Mesenchymal stem cell (in vitro differentiated cells and primary cell): Measurements from ENCODE around the gene SEZ6L2.

ENCODE experiments used
- DNase-seq: peaks from one replicate; pipeline ENCODE4 v3.0.0-alpha.2; 2013
- H2AFZ ChIP-seq: one replicate; pipeline ENCODE4 v1.6.1; 2013; ENCODE audit warnings: low read depth, mild to moderate bottlenecking, control low read depth, inconsistent platforms, low read length, moderate library complexity
- H2AK5ac ChIP-seq: 2 replicates; pipeline ENCODE4 v1.6.1; 2013; ENCODE audit warnings: low read length, moderate library complexity, mild to moderate bottlenecking, inconsistent platforms; ENCODE audit not compliant: severe bottlenecking
- H2BK120ac ChIP-seq: one replicate; pipeline ENCODE4 v1.6.1; 2013; ENCODE audit warnings: low read depth, mild to moderate bottlenecking, inconsistent platforms, low read length, moderate library complexity
- H2BK12ac ChIP-seq, 2 experiments: one replicate each; pipeline ENCODE4 v1.6.1; 2013; ENCODE audit warnings: inconsistent platforms in 2 of 2, low read length in 2 of 2, mild to moderate bottlenecking in 2 of 2, moderate library complexity in 2 of 2, control low read depth in 1 of 2
- H2BK15ac ChIP-seq: one replicate; pipeline ENCODE4 v1.6.1; 2013; ENCODE audit warnings: mild to moderate bottlenecking, low read depth, inconsistent platforms; ENCODE audit not compliant: poor library complexity, severe bottlenecking
- H2BK5ac ChIP-seq: 2 replicates; pipeline ENCODE4 v1.6.1; 2013; ENCODE audit warnings: low read depth, mild to moderate bottlenecking, low read length, control low read depth, inconsistent platforms; ENCODE audit not compliant: poor library complexity, severe bottlenecking
- H3K14ac ChIP-seq, 2 experiments: one replicate each; pipeline ENCODE4 v1.6.1; 2013; ENCODE audit warnings: inconsistent platforms in 2 of 2, low read length in 2 of 2, control low read depth in 1 of 2, mild to moderate bottlenecking in 1 of 2, moderate library complexity in 1 of 2
- H3K18ac ChIP-seq, 2 experiments: one replicate each; pipeline ENCODE4 v1.6.1; 2013; ENCODE audit warnings: inconsistent platforms in 2 of 2, low read length in 2 of 2, control low read depth in 1 of 2, low read depth in 1 of 2, mild to moderate bottlenecking in 1 of 2
- H3K23ac ChIP-seq, 2 experiments: one replicate each; pipeline ENCODE4 v1.6.1; 2013; ENCODE audit warnings: inconsistent platforms in 2 of 2, low read length in 2 of 2, mild to moderate bottlenecking in 2 of 2, moderate library complexity in 2 of 2, control low read depth in 1 of 2
- H3K27ac ChIP-seq: 2 replicates; pipeline ENCODE4 v1.5.1; 2013; ENCODE audit warnings: mild to moderate bottlenecking, moderate library complexity, low read length, control low read depth, inconsistent platforms; ENCODE audit not compliant: poor library complexity, severe bottlenecking
- H3K27me3 ChIP-seq, 2 experiments: 2 replicates each; pipeline versions ENCODE4 v1.6.1 to v1.7.0; 2013; ENCODE audit warnings: low read length in 2 of 2, mild to moderate bottlenecking in 2 of 2, moderate library complexity in 2 of 2, control low read depth in 1 of 2, inconsistent platforms in 1 of 2; ENCODE audit not compliant: control insufficient read depth in 1 of 2, insufficient read depth in 1 of 2
- H3K36me3 ChIP-seq, 2 experiments: 2 replicates each; pipeline versions ENCODE4 v1.6.1 to v1.7.0; 2013; ENCODE audit warnings: low read length in 2 of 2, control low read depth in 1 of 2, inconsistent platforms in 1 of 2, low read depth in 1 of 2, mild to moderate bottlenecking in 1 of 2; ENCODE audit not compliant: insufficient read depth in 2 of 2, control insufficient read depth in 1 of 2
- H3K4ac ChIP-seq, 2 experiments: one replicate each; pipeline ENCODE4 v1.6.1; 2013; ENCODE audit warnings: inconsistent platforms in 2 of 2, low read length in 2 of 2, mild to moderate bottlenecking in 2 of 2, moderate library complexity in 2 of 2, control low read depth in 1 of 2, low read depth in 1 of 2
- H3K4me1 ChIP-seq: 2 replicates; pipeline ENCODE4 v1.6.1; 2013; ENCODE audit warnings: low read depth, low read length, control low read depth; ENCODE audit not compliant: control insufficient read depth, insufficient read depth
- H3K4me2 ChIP-seq: 2 replicates; pipeline ENCODE4 v1.6.1; 2013; ENCODE audit warnings: low read length, mild to moderate bottlenecking, inconsistent platforms; ENCODE audit not compliant: poor library complexity, severe bottlenecking
- H3K4me3 ChIP-seq, 2 experiments: 2 replicates each; pipeline versions ENCODE4 v1.5.1 to v1.7.0; 2013; ENCODE audit warnings: low read length in 2 of 2, mild to moderate bottlenecking in 2 of 2, control low read depth in 1 of 2, low read depth in 1 of 2; ENCODE audit not compliant: insufficient read depth in 1 of 2
- H3K79me1 ChIP-seq: replicated peaks from 2 replicates; pipeline ENCODE4 v1.6.1; 2013; ENCODE audit warnings: mild to moderate bottlenecking, control low read depth, low read length, inconsistent platforms; ENCODE audit not compliant: poor library complexity, severe bottlenecking
- H3K9ac ChIP-seq: 2 replicates; pipeline ENCODE4 v1.7.0; 2013; ENCODE audit warnings: mild to moderate bottlenecking, low read length, moderate library complexity
- H3K9me3 ChIP-seq: 2 replicates; pipeline ENCODE4 v1.7.0; 2013; ENCODE audit warnings: mild to moderate bottlenecking, low read length; ENCODE audit not compliant: control insufficient read depth
- H4K8ac ChIP-seq: one replicate; pipeline ENCODE4 v1.6.1; 2013; ENCODE audit warnings: inconsistent platforms, mild to moderate bottlenecking, low read length, moderate library complexity
- H4K91ac ChIP-seq: one replicate; pipeline ENCODE4 v1.6.1; 2013; ENCODE audit warnings: mild to moderate bottlenecking, low read length, inconsistent platforms
- WGBS: methylation state at CpG from one replicate; pipeline ENCODE4 v1.1.7; 2013; ENCODE audit warnings: mixed read lengths; 5-methylcytosine and 5-hydroxymethylcytosine counted together

Gene SEZ6L2

DNA sequence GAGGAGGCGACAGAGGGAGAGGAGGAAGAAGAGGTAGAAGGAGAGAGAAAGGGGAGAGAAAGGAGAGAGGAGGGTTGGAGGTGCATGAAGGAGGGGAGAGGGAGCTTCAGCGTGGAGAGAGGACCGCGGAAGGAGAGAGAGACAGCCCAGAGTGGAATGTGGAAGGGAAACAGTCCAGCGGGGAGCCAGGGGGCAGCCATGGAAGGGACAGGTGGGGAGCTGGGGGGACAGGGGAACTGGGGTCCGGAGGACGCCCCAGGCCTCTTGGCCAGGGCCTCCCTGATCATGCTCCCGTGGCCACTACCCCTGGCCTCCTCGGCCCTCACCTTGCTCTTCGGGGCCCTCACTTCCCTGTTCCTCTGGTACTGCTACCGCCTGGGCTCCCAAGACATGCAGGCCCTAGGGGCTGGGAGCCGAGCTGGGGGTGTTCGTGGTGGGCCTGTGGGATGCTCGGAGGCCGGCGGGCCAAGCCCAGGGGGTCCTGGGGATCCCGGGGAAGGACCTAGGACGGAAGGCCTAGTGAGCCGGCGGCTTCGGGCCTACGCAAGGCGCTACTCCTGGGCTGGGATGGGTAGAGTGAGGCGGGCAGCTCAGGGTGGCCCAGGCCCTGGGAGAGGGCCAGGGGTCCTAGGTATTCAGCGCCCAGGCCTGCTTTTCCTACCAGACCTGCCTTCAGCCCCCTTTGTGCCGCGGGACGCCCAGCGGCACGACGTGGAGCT, 1.7 kb upstream of the SEZ6L2 start:
- no peak overlapping the region for H2BK120ac ChIP-seq
- peak overlapping the region; percentile 65 to 83 for H3K4me3 ChIP-seq

GRCh38 chr16:29900102-29900887, 945 bp upstream of the SEZ6L2 start, which contains the start of gene ASPHD1:
ASPHD1 (plus strand) TSS chr16:29900488; CDS start chr16:29900972, 484 bp downstream.
- WGBS, result 1% methylated on average over 44 of the region's 67 CpGs
- Histone ChIP-seq H3K4me3 (peak within 1 kb of the TSS; percentile 65 to 83), H2BK15ac (peak within 1 kb of the TSS; percentile 73), H4K8ac (peak within 1 kb of the TSS; percentile 75), H2AK5ac (peak within 1 kb of the TSS; percentile 95), H2BK5ac (peak within 1 kb of the TSS; percentile 73), H3K4me1 (peaks cover 35% of the 10 kb centered on the region), H3K27ac (peak within 1 kb of the TSS; percentile 92), H2BK120ac (no peak within 1 kb of the TSS), H3K4ac (peak within 1 kb of the TSS in 1 of 2 experiments; percentile 26), H3K9me3 (no peaks in the 10 kb centered on the region), H3K27me3 (peaks cover 0 to 32% of the 10 kb centered on the region in 2 experiments), H3K14ac (peak within 1 kb of the TSS in 1 of 2 experiments; percentile 11), H3K79me1 (peaks cover 26% of the 10 kb centered on the region), H3K23ac (no peak within 1 kb of the TSS), H4K91ac (no peak within 1 kb of the TSS), H3K36me3 (peaks cover 0 to 27% of the 10 kb centered on the region in 2 experiments), H3K4me2 (peak within 1 kb of the TSS; percentile 96), H3K9ac (peak within 1 kb of the TSS; percentile 75), H2BK12ac (no peak within 1 kb of the TSS), H3K18ac (peak within 1 kb of the TSS in 1 of 2 experiments; percentile 29), H2AFZ (peak within 1 kb of the TSS; percentile 15)
- peak; percentile 90 for DNase-seq

More for the DNA sequence above, 1.7 kb upstream of the SEZ6L2 start:
- Histone ChIP-seq H3K4me1 (peaks cover 35% of the 10 kb centered on the region), H3K4ac (no peak overlapping the region), H3K4me2 (peak overlapping the region; percentile 96), H2BK15ac (no peak overlapping the region), H2AK5ac (peak overlapping the region; percentile 95), H3K9ac (peak overlapping the region; percentile 75), H3K9me3 (no peaks in the 10 kb centered on the region), H3K18ac (peak overlapping the region in 1 of 2 experiments; percentile 29), H3K14ac (peak overlapping the region in 1 of 2 experiments; percentile 11), H3K79me1 (peaks cover 27% of the 10 kb centered on the region), H3K36me3 (peaks cover 0 to 26% of the 10 kb centered on the region in 2 experiments), H4K91ac (no peak overlapping the region), H2BK5ac (peak overlapping the region; percentile 35), H4K8ac (peak overlapping the region; percentile 75), H2BK12ac (no peak overlapping the region), H3K27me3 (peaks cover 0 to 25% of the 10 kb centered on the region in 2 experiments), H3K27ac (peak overlapping the region; percentile 92), H3K23ac (no peak overlapping the region), H2AFZ (peak overlapping the region; percentile 15)
- 48% methylated on average over 22 of the region's 31 CpGs for WGBS
- no peak for DNase-seq

DNA sequence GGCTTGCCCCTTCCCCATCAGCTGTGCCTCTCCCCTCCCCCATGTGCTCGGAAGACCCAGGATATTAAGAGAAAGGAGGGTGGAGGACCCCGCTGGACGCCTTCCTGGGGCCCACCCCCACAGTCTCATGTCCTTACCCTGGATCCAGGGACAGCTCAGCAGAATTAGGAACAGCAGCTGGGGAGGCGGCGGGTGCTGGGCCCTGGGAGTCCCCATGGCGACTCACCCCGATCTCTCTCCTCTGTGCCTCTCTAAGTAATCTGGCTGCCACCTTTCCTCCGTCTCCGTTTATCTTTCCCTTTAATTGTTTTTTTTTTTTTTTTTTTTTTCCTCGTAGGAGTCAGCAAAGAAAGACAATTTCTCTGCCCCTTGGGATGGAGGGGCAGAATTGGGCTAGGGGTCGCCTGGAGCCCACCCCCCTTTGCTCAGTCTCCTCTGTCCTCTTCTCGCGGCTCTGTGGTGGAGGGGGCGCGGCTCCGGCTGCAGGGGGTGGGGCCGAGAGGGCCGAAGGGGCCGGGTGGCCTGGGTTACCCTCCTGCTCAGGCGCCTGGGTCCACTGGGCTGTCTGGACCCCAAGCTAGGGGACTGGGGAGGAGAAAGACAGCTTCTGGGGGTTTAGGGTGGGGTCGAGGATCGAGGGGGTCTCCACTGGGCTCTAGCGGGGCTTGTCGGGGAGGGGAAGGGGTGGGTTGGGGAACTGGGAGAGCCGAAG, 390 bp downstream of the SEZ6L2 start:
- H3K4ac ChIP-seq, result peak overlapping the region in 1 of 2 experiments; percentile 15
- no peak overlapping the region for H2AK5ac ChIP-seq
- peak; percentile 24 for DNase-seq
- peak overlapping the region in 1 of 2 experiments; percentile 36 for H3K23ac ChIP-seq
- WGBS, result 2% methylated on average over 22 of the region's 25 CpGs
- H3K9ac ChIP-seq, result no peak overlapping the region
- peak overlapping the region; percentile 96 for H3K4me2 ChIP-seq
- H2BK5ac ChIP-seq, result no peak overlapping the region
- H3K4me1 ChIP-seq, result peaks cover 34% of the 10 kb centered on the region
- peak overlapping the region in 1 of 2 experiments; percentile 37 for H3K18ac ChIP-seq
- no peak overlapping the region for H4K8ac ChIP-seq
- H3K27ac ChIP-seq, result peak overlapping the region; percentile 92
- H3K27me3 ChIP-seq, result peaks cover 0 to 34% of the 10 kb centered on the region in 2 experiments
- peaks cover 0 to 22% of the 10 kb centered on the region in 2 experiments for H3K36me3 ChIP-seq
- no peak overlapping the region for H2AFZ ChIP-seq
- no peak overlapping the region for H2BK120ac ChIP-seq
- H3K4me3 ChIP-seq, result peak overlapping the region in 1 of 2 experiments; percentile 59
- no peak overlapping the region for H2BK12ac ChIP-seq
- H3K14ac ChIP-seq, result no peak overlapping the region
- H3K79me1 ChIP-seq, result peaks cover 23% of the 10 kb centered on the region
- H3K9me3 ChIP-seq, result no peaks in the 10 kb centered on the region
- no peak overlapping the region for H4K91ac ChIP-seq
- H2BK15ac ChIP-seq, result peak overlapping the region; percentile 73
